Colonic mucosa (tissue), 4 donors: Measurements from ENCODE around the gene IRF8. TPM values are rescaled to one million over a fixed set of nuclear protein-coding genes. Genes with fewer than 3 reads are reported as not detected.

Experiments used
- DNase-seq: peaks from one replicate; pipeline ENCODE4 v3.0.0-alpha.2; 2020
- H3K27ac ChIP-seq: fragments of 200-600 bp; one replicate; pipeline ENCODE4 v1.8.0; 2021
- H3K27me3 ChIP-seq: fragments of 200-600 bp; one replicate; pipeline ENCODE4 v1.8.0; 2021
- H3K36me3 ChIP-seq: fragments of 200-600 bp; one replicate; pipeline ENCODE4 v1.8.0; 2021
- H3K4me1 ChIP-seq: fragments of 200-600 bp; one replicate; pipeline ENCODE4 v1.8.0; 2021; ENCODE audit warnings: mild to moderate bottlenecking
- H3K4me3 ChIP-seq: fragments of 200-600 bp; one replicate; pipeline ENCODE4 v1.8.0; 2021
- H3K9ac ChIP-seq, 2 donors: one replicate each; pipeline ENCODE4 v1.7.0; 2013; ENCODE audit warnings: control low read depth in 2 of 2, low read depth in 2 of 2, low read length in 2 of 2
- H3K9me3 ChIP-seq: fragments of 200-600 bp; one replicate; pipeline ENCODE4 v1.8.0; 2021
- intact Hi-C: fragments of 100-400 bp; cut with DNase I; formaldehyde crosslinking; loops from one replicate; pipeline ENCODE4 v1.14.1; 2022
- total RNA-seq, 2 donors: library from RNA; stranded (reverse); fragmentation: NEBNext Ultra II Directional in 1 of 2; extraction: Animal tissue kit (Norgen Biotek cat#: 25700) in 1 of 2; gene quantifications; one replicate each; pipeline ENCODE4 v1.2.1, GENCODE V29; 2021
- TF ChIP-seq, protein P1 (sequence below): fragments of 200-600 bp; IDR thresholded peaks from one replicate; pipeline ENCODE4 v1.8.0; 2022; ENCODE audit warnings: antibody characterized with exemption, mild to moderate bottlenecking
- donor health status: healthy.
- donor health status: DM: no; HTN: no; CAD: no.
- donor health status: DM: no; HTN: no; CAD: no.

The IRF8 gene
- total RNA-seq, 2 donors from 2014 or later: 25.1 to 52.5 TPM

GRCh38 chr16:85891033-85891775 lies 7.8 kb upstream of the IRF8 start:
- no peaks in the 10 kb centered on the region for H3K9me3 ChIP-seq
- TF ChIP-seq, protein P1, sequence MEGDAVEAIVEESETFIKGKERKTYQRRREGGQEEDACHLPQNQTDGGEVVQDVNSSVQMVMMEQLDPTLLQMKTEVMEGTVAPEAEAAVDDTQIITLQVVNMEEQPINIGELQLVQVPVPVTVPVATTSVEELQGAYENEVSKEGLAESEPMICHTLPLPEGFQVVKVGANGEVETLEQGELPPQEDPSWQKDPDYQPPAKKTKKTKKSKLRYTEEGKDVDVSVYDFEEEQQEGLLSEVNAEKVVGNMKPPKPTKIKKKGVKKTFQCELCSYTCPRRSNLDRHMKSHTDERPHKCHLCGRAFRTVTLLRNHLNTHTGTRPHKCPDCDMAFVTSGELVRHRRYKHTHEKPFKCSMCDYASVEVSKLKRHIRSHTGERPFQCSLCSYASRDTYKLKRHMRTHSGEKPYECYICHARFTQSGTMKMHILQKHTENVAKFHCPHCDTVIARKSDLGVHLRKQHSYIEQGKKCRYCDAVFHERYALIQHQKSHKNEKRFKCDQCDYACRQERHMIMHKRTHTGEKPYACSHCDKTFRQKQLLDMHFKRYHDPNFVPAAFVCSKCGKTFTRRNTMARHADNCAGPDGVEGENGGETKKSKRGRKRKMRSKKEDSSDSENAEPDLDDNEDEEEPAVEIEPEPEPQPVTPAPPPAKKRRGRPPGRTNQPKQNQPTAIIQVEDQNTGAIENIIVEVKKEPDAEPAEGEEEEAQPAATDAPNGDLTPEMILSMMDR: no peak
- DNase-seq: peak; percentile 51
- H3K9ac ChIP-seq: peak overlapping the region in 1 of 2 donors; percentile 55
- peaks cover 4% of the 10 kb centered on the region for H3K4me1 ChIP-seq
- H3K27me3 ChIP-seq: no peaks in the 10 kb centered on the region
- H3K36me3 ChIP-seq: no peaks in the 10 kb centered on the region
- H3K27ac ChIP-seq: peak overlapping the region; percentile 34
- intact Hi-C loops: loop anchor here (5.0 to 10.0 kb wide), 2 partner anchors 69 to 94 kb away; no protein-coding TSS in a partner anchor
- no peak overlapping the region for H3K4me3 ChIP-seq

DNA sequence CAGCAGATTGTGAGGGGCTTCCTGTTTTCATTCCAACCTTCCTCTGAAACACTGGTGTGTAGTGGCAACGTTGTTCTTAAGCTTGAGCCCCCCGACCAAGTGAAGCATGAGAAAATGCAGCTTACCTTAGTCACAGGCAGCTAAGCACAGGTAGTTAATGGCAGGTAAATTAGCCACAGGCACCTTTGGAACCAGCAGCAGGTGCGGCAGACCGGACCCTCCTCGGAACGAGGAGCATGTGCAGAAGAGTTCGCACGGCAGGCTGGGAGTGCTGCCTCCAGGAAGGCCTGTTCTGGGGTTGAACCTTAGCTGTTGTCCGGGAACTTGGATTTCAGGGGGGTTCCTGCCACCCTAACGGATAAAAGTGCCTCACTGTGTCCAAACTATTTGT lies 7.2 kb upstream of the IRF8 start:
- H3K9ac ChIP-seq: peak overlapping the region in 1 of 2 donors; percentile 55
- intact Hi-C loops: loop anchor here (5.0 to 10.0 kb wide), 2 partner anchors 69 to 93 kb away; no protein-coding TSS in a partner anchor
- TF ChIP-seq, protein P1: no peak
- peak; percentile 44 for DNase-seq
- H3K4me3 ChIP-seq: no peak overlapping the region
- no peaks in the 10 kb centered on the region for H3K9me3 ChIP-seq
- peaks cover 4% of the 10 kb centered on the region for H3K4me1 ChIP-seq
- H3K27me3 ChIP-seq: no peaks in the 10 kb centered on the region
- peak overlapping the region; percentile 34 for H3K27ac ChIP-seq
- H3K36me3 ChIP-seq: no peaks in the 10 kb centered on the region

- Histone ChIP-seq H3K27me3 (no peaks in the 10 kb centered on the region), H3K27ac (no peak overlapping the region), H3K9me3 (no peaks in the 10 kb centered on the region), H3K4me3 (no peak overlapping the region), H3K4me1 (peaks cover 4% of the 10 kb centered on the region), H3K9ac (no peak overlapping the region), H3K36me3 (no peaks in the 10 kb centered on the region)
- TF ChIP-seq, protein P1: no peak
- intact Hi-C loops: loop anchor here (5.0 to 10.0 kb wide), 2 partner anchors 70 to 92 kb away; no protein-coding TSS in a partner anchor
- DNase-seq: no peak
Observed at GRCh38 chr16:85892760-85893159, 6.2 kb upstream of the IRF8 start.

GRCh38 chr16:85894266-85894665 lies 4.7 kb upstream of the IRF8 start:
- H3K27me3 ChIP-seq: no peaks in the 10 kb centered on the region
- H3K9me3 ChIP-seq: no peaks in the 10 kb centered on the region
- no peak overlapping the region for H3K27ac ChIP-seq
- peaks cover 4% of the 10 kb centered on the region for H3K4me1 ChIP-seq
- H3K36me3 ChIP-seq: no peaks in the 10 kb centered on the region
- TF ChIP-seq, protein P1: peak; percentile 23
- intact Hi-C loops: loop anchor here (5.0 to 10.0 kb wide), 2 partner anchors 72 to 91 kb away; no protein-coding TSS in a partner anchor
- DNase-seq: peak; percentile 65
- no peak overlapping the region for H3K4me3 ChIP-seq
- peak overlapping the region in 1 of 2 donors; percentile 13 for H3K9ac ChIP-seq

GRCh38 chr16:85897382-85897781 lies 1.6 kb upstream of the IRF8 start:
- H3K4me1 ChIP-seq: peaks cover 8% of the 10 kb centered on the region
- H3K9me3 ChIP-seq: no peaks in the 10 kb centered on the region
- no peaks in the 10 kb centered on the region for H3K27me3 ChIP-seq
- no peak overlapping the region for H3K4me3 ChIP-seq
- no peaks in the 10 kb centered on the region for H3K36me3 ChIP-seq
- intact Hi-C loops: loop anchor here (10.0 kb wide), 1 partner anchor 87 kb away; no protein-coding TSS in a partner anchor
- H3K9ac ChIP-seq: no peak overlapping the region
- no peak overlapping the region for H3K27ac ChIP-seq
- DNase-seq: peak; percentile 20
- TF ChIP-seq, protein P1: no peak
